LHCN-M2 (cell line): Measurements from ENCODE around the gene HSF2. TPM values are rescaled to one million over a fixed set of nuclear protein-coding genes. Genes with fewer than 3 reads are reported as not detected.
"Not testable (repeated sequence)": the region's sequence is repeated elsewhere in the genome, so short reads cannot be mapped to it uniquely, and the experiment has no call there.

Experiments
- DNase-seq: peaks from one replicate; pipeline ENCODE4 v3.0.0-alpha.2; 2012; ENCODE audit warnings: low read depth
- total RNA-seq: library from RNA; depleted of rRNA; stranded (reverse); fragments of >200 nt; gene quantifications from 2 replicates; pipeline ENCODE4 v1.2.3, GENCODE V29; 2014; rRNA removed

HSF2 gene
- total RNA-seq, 1 experiment from 2014 or later, result 23.8 TPM

- no peak for DNase-seq
These were observed 55.2 kb downstream of the HSF2 start for GRCh38 chr6:122454673-122455072.

GRCh38 chr6:122455116-122455515, 55.7 kb downstream of the HSF2 start:
- not testable (repeated sequence) for DNase-seq

GRCh38 chr6:122458087-122458486, 58.6 kb downstream of the HSF2 start:
- DNase-seq, result no peak

GRCh38 chr6:122459240-122459639, 59.8 kb downstream of the HSF2 start:
- peak; percentile 5 for DNase-seq

- DNase-seq, result not testable (repeated sequence)
These were observed 60.5 kb downstream of the HSF2 start for GRCh38 chr6:122459865-122460416.

GRCh38 chr6:122461885-122462284, 62.4 kb downstream of the HSF2 start:
- no peak for DNase-seq

- DNase-seq, result peak; percentile 94
These were observed 71.9 kb downstream of the HSF2 start, which contains the start of gene SERINC1 for GRCh38 chr6:122471107-122472021. SERINC1 (minus strand) TSS chr6:122471807; CDS start chr6:122471737, 70 bp downstream.

- DNase-seq, result no peak
These were observed 72.5 kb downstream of the HSF2 start for GRCh38 chr6:122472022-122472340.

GRCh38 chr6:122476131-122476530, 76.7 kb downstream of the HSF2 start:
- DNase-seq, result peak; percentile 14

- no peak for DNase-seq
These were observed 83.3 kb downstream of the HSF2 start for GRCh38 chr6:122482750-122483080.

Other genes with a start within 250 kb of the HSF2 start
- gene SERINC1, start 72.2 kb downstream of the HSF2 start, total RNA-seq, result 163 and 180 TPM in 2 replicates
- 0.45 and 0.57 TPM in 2 replicates for gene PKIB, start 210.8 kb downstream of the HSF2 start, total RNA-seq